ENCODE results near the gene ARMC2. TPM values are rescaled to one million over a fixed set of nuclear protein-coding genes. Genes with fewer than 3 reads are reported as not detected.

Gene ARMC2
- total and polyA plus RNA-seq, 8 donors, result 0.46 to 13.4 (median 2.3) TPM; not detected in 1

DNA sequence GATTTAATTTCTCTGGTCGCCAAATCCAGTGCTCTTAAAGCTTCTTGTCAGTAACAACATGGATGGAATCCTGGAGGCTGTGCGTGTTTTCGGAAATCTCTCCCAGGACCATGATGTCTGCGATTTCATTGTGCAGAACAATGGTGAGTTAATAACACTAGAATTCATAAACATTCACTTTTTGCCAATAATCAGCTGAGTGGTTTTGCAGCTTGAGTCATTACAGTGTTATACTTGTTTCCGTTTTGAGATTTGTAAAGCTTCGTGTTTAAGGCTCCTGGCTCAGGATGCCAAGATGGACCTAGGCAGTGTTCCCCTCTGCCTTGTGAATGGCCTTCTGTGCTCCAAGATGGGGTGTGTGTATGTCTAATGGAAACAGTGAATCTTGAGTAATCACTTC is 113.8 kb downstream of the ARMC2 start:
- H3K9me3 ChIP-seq, result no peaks in the 10 kb centered on the region
- TF ChIP-seq, protein P1, sequence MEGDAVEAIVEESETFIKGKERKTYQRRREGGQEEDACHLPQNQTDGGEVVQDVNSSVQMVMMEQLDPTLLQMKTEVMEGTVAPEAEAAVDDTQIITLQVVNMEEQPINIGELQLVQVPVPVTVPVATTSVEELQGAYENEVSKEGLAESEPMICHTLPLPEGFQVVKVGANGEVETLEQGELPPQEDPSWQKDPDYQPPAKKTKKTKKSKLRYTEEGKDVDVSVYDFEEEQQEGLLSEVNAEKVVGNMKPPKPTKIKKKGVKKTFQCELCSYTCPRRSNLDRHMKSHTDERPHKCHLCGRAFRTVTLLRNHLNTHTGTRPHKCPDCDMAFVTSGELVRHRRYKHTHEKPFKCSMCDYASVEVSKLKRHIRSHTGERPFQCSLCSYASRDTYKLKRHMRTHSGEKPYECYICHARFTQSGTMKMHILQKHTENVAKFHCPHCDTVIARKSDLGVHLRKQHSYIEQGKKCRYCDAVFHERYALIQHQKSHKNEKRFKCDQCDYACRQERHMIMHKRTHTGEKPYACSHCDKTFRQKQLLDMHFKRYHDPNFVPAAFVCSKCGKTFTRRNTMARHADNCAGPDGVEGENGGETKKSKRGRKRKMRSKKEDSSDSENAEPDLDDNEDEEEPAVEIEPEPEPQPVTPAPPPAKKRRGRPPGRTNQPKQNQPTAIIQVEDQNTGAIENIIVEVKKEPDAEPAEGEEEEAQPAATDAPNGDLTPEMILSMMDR (IDR thresholded peaks at IDR 0.05), result no peak
- peak in 2 of 3 donors; percentile 9 to 72 for TF ChIP-seq POLR2AphosphoS5 (IDR thresholded peaks at IDR 0.05)
- TF ChIP-seq POLR2A (IDR thresholded peaks at IDR 0.05), result no peak
- TF ChIP-seq EP300 (IDR thresholded peaks at IDR 0.05), result no peak
- intact Hi-C loops (cut with DNase I; ENCODE audit: low total_unique reads), result no loop called here
- 71 to 89% (median 81%) methylated on average over 6 of the region's 6 CpGs for WGBS, 5 donors
- no peak for DNase-seq
- H3K4me3 ChIP-seq, result no peak overlapping the region
- H3K36me3 ChIP-seq, result no peaks in the 10 kb centered on the region
- H3K4me1 ChIP-seq, result peaks cover 4 to 25% (median 11%) of the 10 kb centered on the region in 4 donors
- H3K27me3 ChIP-seq, result no peaks in the 10 kb centered on the region
- peak overlapping the region in 1 of 5 donors; percentile 41 for H3K27ac ChIP-seq

DNA sequence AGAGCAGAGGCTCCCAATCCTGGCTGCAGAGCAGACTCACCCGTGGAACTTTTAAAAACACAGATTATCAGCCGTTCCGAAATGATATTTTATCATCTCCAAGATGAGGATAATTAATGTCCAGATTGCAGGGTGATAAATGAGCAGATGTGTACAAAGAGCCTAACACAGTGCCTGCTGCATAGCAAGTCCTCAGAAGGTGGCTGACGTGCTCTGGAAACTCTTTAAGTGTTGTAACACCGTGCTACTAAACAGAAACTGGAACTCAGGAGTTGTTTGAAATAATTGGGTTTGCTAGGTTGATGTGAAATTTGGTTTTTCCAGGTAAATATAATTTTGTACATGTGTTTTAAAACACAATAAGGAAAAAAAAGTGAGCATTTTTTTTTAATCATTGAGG is 118.0 kb downstream of the ARMC2 start:
- Histone ChIP-seq H3K4me1 (peaks cover 10 to 19% (median 16%) of the 10 kb centered on the region in 4 donors), H3K4me3 (no peak overlapping the region), H3K36me3 (no peaks in the 10 kb centered on the region), H3K27ac (peak overlapping the region in 1 of 5 donors; percentile 23), H3K9me3 (no peaks in the 10 kb centered on the region), H3K27me3 (no peaks in the 10 kb centered on the region)
- TF ChIP-seq POLR2A (IDR thresholded peaks at IDR 0.05), result no peak
- TF ChIP-seq, protein P1 (IDR thresholded peaks at IDR 0.05), result no peak
- TF ChIP-seq EP300 (IDR thresholded peaks at IDR 0.05), result no peak
- no peak for TF ChIP-seq POLR2AphosphoS5 (IDR thresholded peaks at IDR 0.05)
- intact Hi-C loops (cut with DNase I; ENCODE audit: low total_unique reads), result no loop called here
- WGBS, 5 donors, result 82 to 93% (median 85%) methylated on average over 5 of the region's 5 CpGs
- no peak for DNase-seq

DNA sequence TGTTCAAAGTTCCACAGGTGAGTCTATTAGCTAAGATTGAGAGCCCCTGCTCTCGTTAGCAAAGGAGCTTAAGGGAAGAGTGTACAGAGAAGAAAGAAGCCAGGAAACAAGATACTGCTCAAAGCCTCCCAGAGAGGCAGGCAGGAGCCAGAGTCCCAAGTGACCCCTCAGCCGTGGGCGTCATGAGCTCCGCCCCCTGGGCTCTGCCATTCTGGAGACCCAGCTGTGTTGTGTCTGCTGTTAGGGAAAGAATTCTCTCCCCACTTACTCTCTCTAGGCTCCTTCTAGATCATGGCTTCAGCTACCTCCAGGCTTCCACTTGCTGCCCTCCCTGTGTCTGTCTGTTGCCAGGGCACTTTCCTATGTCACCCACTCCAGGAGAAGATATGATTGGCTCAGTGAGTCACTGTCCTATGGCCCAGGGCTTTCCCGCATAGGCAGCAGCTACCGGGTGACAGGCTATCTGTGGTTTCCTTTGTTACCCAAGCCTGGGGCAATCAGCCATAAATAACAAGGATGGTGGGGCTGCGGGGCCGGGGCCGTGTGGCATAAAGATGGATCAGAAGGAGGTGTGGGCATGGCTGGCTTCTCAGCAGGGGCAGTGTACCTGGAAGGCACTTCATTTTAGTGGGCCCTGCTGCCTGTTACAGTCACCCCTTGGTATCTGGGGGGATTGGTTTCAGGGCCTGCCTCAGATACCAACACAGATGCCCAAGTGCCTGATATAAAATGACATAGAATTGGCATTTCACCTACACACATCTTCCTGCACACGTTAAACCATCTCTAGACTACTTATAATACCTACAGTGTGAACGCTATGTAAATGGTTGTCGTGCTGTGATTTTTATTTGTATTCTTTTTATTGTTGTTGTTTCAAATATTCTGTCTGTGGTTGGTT is 118.9 kb downstream of the ARMC2 start:
- Histone ChIP-seq H3K27ac (peak overlapping the region in 2 of 5 donors; percentile 23 to 37), H3K4me3 (no peak overlapping the region), H3K27me3 (no peaks in the 10 kb centered on the region), H3K4me1 (peaks cover 11 to 25% (median 19%) of the 10 kb centered on the region in 4 donors), H3K9me3 (no peaks in the 10 kb centered on the region), H3K36me3 (no peaks in the 10 kb centered on the region)
- intact Hi-C loops (cut with DNase I; ENCODE audit: low total_unique reads), result no loop called here
- 37 to 48% (median 44%) methylated on average over 12 of the region's 12 CpGs for WGBS, 5 donors
- peak; percentile 41 to 67 for DNase-seq
- TF ChIP-seq POLR2AphosphoS5 (IDR thresholded peaks at IDR 0.05) (no peak), EP300 (IDR thresholded peaks at IDR 0.05) (no peak), POLR2A (IDR thresholded peaks at IDR 0.05) (no peak)
- TF ChIP-seq, protein P1 (IDR thresholded peaks at IDR 0.05), result no peak

DNA sequence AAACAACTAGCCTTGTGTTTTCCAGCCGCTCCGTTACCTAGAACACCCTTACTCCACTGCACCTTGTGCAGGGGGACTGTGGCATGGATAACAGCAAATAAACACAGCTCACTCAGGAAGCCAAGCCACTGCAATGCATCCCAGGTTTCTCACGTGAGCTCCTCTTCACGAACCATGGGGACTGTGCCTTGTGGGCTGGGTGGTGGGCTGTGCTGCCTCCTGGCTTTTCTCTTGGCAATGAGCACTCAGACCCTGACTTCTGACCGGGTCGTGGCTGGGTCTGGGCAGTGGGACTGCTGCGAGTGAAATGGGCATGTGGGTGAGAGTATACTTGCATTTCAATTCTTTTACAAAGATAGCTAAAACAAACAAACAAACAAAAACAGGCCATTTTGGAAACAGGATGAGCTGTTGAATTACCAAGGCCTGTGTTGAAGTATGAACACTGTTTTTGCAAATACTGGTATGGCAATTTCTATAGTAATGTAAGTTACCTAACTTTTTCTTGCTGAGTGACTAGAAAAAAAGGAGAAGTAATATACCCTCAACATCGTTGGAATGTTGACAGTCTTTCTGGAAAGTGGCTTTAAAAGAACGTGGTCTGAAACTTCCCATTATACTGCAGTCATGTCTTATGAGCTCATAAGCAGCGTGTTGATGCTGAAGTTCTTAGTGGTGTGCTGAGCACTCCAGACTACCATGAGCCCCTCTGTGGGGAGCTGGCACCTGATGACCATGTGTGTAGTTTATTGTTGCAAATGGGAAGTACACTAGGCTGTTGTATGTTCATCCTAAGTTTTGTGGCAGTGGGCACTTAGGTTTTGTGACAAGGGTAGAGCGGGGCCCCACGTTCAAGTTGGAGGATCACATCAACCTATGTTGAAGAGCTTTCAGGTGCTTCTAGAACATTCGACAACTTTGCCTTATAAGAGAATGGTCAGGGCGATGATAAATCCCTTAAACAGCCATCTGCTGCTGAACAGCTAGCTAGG is 120.4 kb downstream of the ARMC2 start:
- Histone ChIP-seq H3K36me3 (no peaks in the 10 kb centered on the region), H3K4me3 (no peak overlapping the region), H3K9me3 (no peaks in the 10 kb centered on the region), H3K27ac (peak overlapping the region in 1 of 5 donors; percentile 23), H3K27me3 (no peaks in the 10 kb centered on the region), H3K4me1 (peaks cover 15 to 31% (median 22%) of the 10 kb centered on the region in 4 donors)
- TF ChIP-seq POLR2A (IDR thresholded peaks at IDR 0.05) (no peak), POLR2AphosphoS5 (IDR thresholded peaks at IDR 0.05) (no peak), EP300 (IDR thresholded peaks at IDR 0.05) (no peak)
- TF ChIP-seq, protein P1 (IDR thresholded peaks at IDR 0.05), result no peak
- intact Hi-C loops (cut with DNase I; ENCODE audit: low total_unique reads), result no loop called here
- no peak for DNase-seq
- WGBS, 5 donors, result 83 to 88% (median 83%) methylated on average over 14 of the region's 14 CpGs
